NCI-H2081 (cell line): ENCODE data around the gene LINS1.

Experiments used
- DNase-seq, 2 experiments: peaks; one replicate each; lab custom pipeline; 2025; lab: John Stamatoyannopoulos, UW

Gene LINS1

GRCh38 chr15:100547961-100548360 lies 54.0 kb downstream of the LINS1 start:
- no peak for DNase-seq

DNA sequence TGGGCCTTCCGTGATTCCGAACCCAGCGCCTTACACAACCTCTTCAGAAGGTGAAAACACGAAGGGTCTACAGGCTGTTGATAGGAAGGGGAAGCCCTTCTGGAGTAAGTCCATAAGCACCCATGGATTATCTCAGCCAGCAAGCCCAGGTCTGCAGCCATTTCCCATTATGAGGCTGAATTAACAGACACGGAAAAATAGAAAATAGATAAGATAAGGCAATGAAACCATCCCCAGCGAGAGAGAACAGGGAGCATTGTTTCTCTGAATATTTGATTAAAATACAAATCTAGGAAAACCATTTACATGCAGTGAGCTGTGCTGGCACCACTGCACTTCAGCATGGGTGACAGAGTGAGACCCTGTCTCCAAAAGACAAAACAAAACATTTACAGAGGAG lies 57.0 kb downstream of the LINS1 start:
- no peak for DNase-seq

GRCh38 chr15:100544338-100544841 lies 57.6 kb downstream of the LINS1 start:
- no peak for DNase-seq

DNA sequence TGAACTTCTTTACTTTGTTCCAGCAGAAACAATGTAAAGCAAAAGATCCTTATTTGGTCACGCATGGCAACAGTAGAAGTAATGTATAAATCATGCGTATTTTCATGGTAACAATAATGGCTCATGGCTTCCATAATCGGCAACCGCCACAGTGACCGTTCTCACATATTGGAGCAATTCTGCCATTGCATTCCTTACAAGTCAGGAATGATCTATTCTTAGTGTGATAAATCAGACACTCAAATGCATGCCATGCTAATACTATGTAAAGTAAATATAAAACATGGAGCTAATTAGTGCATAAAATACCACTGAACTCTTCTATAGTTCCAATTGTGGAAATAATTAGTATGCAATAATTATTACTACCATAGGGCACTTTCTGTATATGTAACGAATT lies 59.7 kb downstream of the LINS1 start:
- no peak for DNase-seq

- no peak for DNase-seq
These were observed 64.7 kb downstream of the LINS1 start for GRCh38 chr15:100537331-100537730.

DNA sequence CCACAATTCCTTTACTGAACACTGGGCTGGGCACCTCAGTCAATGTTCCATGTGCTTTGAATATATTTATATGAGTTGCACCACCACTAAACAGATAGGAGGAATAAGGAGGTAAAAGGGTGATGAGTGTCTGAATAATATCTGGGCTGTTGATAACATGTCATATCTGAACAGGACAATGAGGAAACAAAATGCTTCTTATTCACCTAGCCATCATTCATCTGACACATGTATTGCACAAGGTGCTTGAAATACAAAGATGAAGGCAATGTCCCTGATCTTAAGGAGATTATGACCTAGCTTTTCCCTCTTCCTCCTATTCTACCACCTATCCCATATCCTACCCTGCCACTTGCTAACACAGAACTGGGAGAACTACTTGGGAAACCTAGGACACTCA lies 65.3 kb downstream of the LINS1 start:
- DNase-seq, result no peak

DNA sequence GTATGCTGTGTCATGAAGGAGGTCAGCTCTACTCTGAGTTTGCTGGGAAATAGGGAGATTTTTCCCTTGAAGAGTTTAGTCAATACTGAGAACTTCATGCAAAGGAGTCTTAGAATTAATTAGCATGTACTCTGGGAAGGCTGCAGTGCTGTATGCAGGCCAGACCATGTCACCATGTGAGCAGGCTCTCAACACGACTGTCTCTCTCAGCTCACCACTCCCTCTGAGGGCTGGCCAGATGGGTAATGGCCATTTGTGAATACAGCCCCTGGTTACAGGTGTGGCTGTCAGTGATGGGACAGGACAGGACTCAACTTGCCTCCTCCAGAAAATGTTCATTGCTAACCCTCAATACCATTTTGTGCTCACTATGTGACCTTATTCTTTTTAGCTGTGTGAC lies 68.1 kb downstream of the LINS1 start:
- no peak for DNase-seq

DNA sequence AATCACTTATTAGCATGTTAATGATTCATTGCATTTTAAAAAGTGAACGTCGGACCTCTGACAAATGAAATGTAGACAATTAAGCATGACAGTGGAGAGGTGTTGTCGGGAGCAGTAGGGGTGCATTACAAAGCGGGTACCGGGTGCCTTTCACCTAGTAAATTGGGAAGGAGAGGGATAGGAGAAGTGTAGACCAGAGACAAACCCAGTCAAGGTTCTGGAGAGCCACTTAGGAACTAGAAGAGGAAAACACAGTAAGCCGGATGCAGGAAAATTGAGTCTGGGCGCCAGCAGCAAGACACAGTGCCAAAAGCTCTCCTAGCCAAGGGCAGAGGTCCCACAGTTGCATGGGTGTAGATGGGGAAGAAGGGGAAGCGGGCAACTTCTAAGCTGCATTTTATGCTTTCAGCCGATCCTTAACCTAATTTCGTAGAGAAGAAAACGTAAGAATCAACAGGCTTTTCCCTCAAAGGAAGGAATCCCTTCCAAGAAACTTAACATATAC lies 70.1 kb downstream of the LINS1 start:
- DNase-seq, result no peak

DNA sequence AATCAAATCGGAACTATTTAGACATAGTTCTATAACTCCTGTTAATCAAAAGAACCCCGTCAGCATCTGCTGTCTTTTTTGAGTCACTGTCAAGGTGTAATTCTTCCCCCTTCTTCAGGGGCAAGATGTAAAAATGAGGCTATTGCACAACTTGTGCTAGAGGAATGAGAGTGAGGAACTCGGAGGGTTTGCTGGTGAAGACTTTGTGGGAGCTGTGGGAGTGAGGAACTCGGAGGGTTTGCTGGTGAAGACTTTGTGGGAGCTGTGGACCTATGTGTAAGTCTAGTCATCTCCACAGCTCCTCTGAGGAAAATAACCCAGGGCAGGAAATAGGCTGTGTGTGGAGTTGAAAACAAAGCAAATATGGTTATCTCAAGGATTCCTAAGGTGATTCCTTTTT lies 70.8 kb downstream of the LINS1 start:
- no peak for DNase-seq

DNA sequence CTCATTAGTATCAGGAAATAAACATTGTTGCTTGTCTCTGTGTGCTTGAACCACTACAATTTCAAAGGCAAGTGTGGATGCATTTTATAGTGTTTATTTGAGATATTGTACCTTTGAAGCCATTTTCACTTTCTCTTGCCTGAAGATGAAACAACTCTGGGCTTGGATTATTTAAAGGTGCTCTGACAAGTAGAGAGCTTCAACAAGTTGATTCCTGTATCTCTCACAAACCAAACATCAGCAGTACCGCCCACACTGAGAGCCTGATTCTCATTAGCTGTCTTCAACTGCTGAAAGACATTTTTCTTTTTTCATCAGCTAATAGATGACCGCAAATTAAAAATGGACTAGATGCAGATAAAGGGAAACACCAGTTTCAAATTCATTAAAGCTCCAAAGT lies 72.4 kb downstream of the LINS1 start:
- no peak for DNase-seq

- no peak for DNase-seq
These were observed 73.1 kb downstream of the LINS1 start, which contains the start of gene CERS3 for GRCh38 chr15:100528833-100529428. Gene CERS3, minus strand, starts transcription at chr15:100528950. Its CDS starts 27,101 bp downstream, at chr15:100501849.

DNA sequence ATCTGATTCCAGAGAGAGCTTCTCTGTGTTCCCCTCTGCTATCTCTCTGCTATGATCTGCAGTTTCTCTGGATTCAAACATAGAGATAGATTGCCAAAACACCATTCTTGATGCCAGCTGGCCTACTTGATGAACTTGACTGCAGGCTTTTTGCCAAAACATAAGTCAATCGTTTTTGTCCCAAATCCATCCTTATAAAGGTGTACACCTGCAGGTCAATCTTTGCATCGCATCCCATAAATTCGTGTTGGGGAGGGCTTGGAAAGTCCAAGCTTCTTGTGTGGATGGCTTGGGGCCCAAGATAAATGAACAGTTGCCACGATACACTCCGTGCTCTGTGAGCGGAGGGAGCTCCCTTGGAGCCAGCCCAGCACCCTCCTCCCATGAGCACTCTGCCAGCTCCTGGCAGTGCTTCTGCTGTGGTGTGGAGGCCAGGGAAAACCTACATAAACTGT lies 75.9 kb downstream of the LINS1 start:
- peak; percentile 23 to 45 for DNase-seq

DNA sequence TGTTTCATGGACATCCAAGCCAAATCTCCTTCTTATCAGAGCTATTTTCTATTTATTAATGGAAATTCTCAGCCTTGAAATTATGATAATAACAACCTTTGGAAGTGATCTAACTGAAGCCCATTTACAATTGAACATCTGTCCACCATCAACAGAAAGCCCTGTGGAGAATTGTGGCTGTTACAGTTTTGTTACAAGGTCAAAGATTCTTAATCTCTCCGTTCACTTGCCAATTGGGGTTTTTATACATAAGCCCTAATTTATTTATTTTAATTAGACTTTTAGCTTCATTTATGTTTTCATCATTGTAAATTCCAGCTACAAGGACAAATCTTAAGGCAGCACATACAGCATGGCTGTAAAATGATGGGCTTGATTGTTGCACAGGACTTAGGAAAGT lies 76.5 kb downstream of the LINS1 start:
- DNase-seq, result no peak

GRCh38 chr15:100524326-100524725 lies 77.7 kb downstream of the LINS1 start:
- DNase-seq, result no peak

- DNase-seq, result no peak
These were observed 80.1 kb downstream of the LINS1 start for GRCh38 chr15:100521907-100522306.

DNA sequence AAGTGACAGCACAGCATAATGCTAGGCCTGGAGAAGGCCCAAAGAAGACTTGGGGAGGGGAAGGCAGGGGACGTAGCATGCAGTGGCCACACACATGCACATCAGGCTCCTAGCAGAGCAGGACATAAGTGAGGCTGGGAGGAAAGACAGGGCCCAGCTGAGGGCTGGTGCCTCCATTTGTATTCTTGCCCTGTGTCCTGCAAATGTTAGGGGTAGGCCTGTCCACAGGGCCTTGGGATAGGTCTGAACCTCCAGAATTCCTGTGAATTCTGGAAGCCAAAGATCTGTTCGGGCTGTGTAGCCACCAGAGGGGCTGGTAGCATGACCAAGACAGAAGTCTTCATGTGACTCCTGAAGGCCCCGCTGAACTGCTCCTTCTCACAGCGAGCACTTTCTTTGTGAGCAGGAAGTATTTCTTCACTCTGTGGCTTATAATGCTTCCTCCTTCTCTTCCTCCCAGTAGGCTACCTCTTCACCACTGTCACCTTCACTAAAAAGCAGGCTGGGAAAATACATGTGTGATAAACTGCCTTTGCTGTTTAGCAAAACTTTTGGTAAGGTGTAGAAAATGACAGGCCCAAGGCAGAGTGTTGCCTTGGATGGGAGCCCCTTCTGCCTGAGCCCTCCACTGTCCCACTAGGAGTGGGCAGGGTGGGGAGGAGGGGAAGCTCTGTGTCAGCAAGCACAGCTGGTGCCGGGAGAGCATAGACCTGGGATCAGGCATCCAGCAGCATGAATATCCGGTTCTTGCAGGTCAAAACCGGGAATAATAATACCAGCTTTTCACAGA lies 81.7 kb downstream of the LINS1 start:
- no peak for DNase-seq

GRCh38 chr15:100517846-100518245 lies 84.1 kb downstream of the LINS1 start:
- no peak for DNase-seq
